Activated CD4-positive, alpha-beta T cell treated with anti-CD3 and anti-CD28 coated beads, Interleukin-2, amount 50 U/mL, for 1 hour (primary cell): Measurements from ENCODE around the gene CKM.
"Not testable (repeated sequence)": the region's sequence is repeated elsewhere in the genome, so short reads cannot be mapped to it uniquely, and the experiment has no call there.

Experiments
- DNase-seq: peaks from one replicate; pipeline ENCODE4 v3.0.0-alpha.2; 2020

The CKM gene

GRCh38 chr19:45283443-45284033 lies 39.1 kb downstream of the CKM start:
- DNase-seq = no peak

GRCh38 chr19:45280471-45280961 lies 42.2 kb downstream of the CKM start:
- no peak for DNase-seq

GRCh38 chr19:45279587-45280192 lies 43.0 kb downstream of the CKM start:
- DNase-seq = no peak

- no peak for DNase-seq
These were observed 44.6 kb downstream of the CKM start for GRCh38 chr19:45278087-45278486.

GRCh38 chr19:45276284-45276687 lies 46.4 kb downstream of the CKM start:
- no peak for DNase-seq

- DNase-seq = no peak
These were observed 47.2 kb downstream of the CKM start for GRCh38 chr19:45275370-45275971.

GRCh38 chr19:45273521-45273855 lies 49.2 kb downstream of the CKM start:
- DNase-seq = no peak

GRCh38 chr19:45271735-45272108 lies 51.0 kb downstream of the CKM start:
- DNase-seq = no peak

- no peak for DNase-seq
These were observed 51.5 kb downstream of the CKM start for GRCh38 chr19:45271098-45271734.

- DNase-seq = not testable (repeated sequence)
These were observed 52.7 kb downstream of the CKM start for GRCh38 chr19:45269939-45270338.

- no peak for DNase-seq
These were observed 55.4 kb downstream of the CKM start for GRCh38 chr19:45267296-45267695.

GRCh38 chr19:45265375-45265774 lies 57.3 kb downstream of the CKM start:
- no peak for DNase-seq

- DNase-seq = no peak
These were observed 57.8 kb downstream of the CKM start for GRCh38 chr19:45264781-45265317.

- no peak for DNase-seq
These were observed 59.7 kb downstream of the CKM start for GRCh38 chr19:45263013-45263412.

- DNase-seq = no peak
These were observed 60.1 kb downstream of the CKM start for GRCh38 chr19:45262570-45262969.

GRCh38 chr19:45258862-45259261 lies 63.8 kb downstream of the CKM start:
- no peak for DNase-seq

- DNase-seq = no peak
These were observed 65.8 kb downstream of the CKM start for GRCh38 chr19:45256836-45257235.
